ENCODE measurements around the gene POU6F2.

GRCh38 chr7:39091774-39092173 lies 114.1 kb downstream of the POU6F2 start:
- TF ChIP-seq REST (IDR thresholded peaks at IDR 0.05; ENCODE audit: unreplicated experiment) (no peak), EZH2phosphoT487 (IDR thresholded peaks at IDR 0.05; ENCODE audit: unreplicated experiment) (no peak), EZH2 (IDR thresholded peaks at IDR 0.05; ENCODE audit: low read depth, unreplicated experiment) (no peak), POLR2AphosphoS5 (IDR thresholded peaks at IDR 0.05; ENCODE audit: low read depth) (no peak), CREB1 (CRISPR knock-in tag; IDR thresholded peaks at IDR 0.05; ENCODE audit: low read depth) (no peak), CTCF (conservative IDR thresholded peaks at IDR 0.05; ENCODE audit: low read depth in 2 of 2) (no peak), JUNB (IDR thresholded peaks at IDR 0.05; ENCODE audit: unreplicated experiment) (no peak), ZNF331 (CRISPR knock-in tag; IDR thresholded peaks at IDR 0.05; ENCODE audit: low read depth) (no peak), ETS1 (IDR thresholded peaks at IDR 0.05) (no peak), ZNF462 (CRISPR knock-in tag; IDR thresholded peaks at IDR 0.05) (no peak), STAT1 (IDR thresholded peaks at IDR 0.05; ENCODE audit: unreplicated experiment) (no peak), ZNF114 (CRISPR knock-in tag; IDR thresholded peaks at IDR 0.05) (no peak)

Measured in GM23338 (cell line).